Adrenal gland (tissue), 5 donors: ENCODE results near the gene ZNF670.

ENCODE experiments used
- CTCF ChIP-seq, 6 experiments: fragments of 450-650 bp in 4 of 6; fragments of 200-600 bp in 2 of 6; sonication (generic) in 1 of 6; IDR thresholded peaks; 1 replicate in 5 of 6; 2 replicates in 1 of 6; pipeline versions ENCODE4 v1.5.1 to v1.8.0; 2016 to 2021; ENCODE audit warnings: antibody characterized with exemption in 6 of 6, mild to moderate bottlenecking in 2 of 6, moderate library complexity in 1 of 6
- POLR2A ChIP-seq, 2 donors: fragments of 450-650 bp; IDR thresholded peaks; one replicate each; pipeline ENCODE4 v1.6.1; 2017; ENCODE audit warnings: antibody characterized with exemption in 2 of 2, mild to moderate bottlenecking in 2 of 2, moderate library complexity in 1 of 2
- donor health status: DM: no; HTN: no; CAD: no.

- TF ChIP-seq CTCF (IDR thresholded peaks at IDR 0.05), result no peak
- TF ChIP-seq POLR2A (IDR thresholded peaks at IDR 0.05), result peak; percentile 32 to 81
Measured at GRCh38 chr1:247078258-247079140, at the start of gene ZNF670.
